Adipocyte (in vitro differentiated cells): Measurements from ENCODE around the gene ATP1A2.
A peak's percentile ranks its signal among the peaks of the same experiment; 100 is the strongest.

ENCODE experiments used
- DNase-seq: peaks from one replicate; pipeline ENCODE4 v3.0.0-alpha.2; 2015; ENCODE audit warnings: low read depth
- H3K27me3 ChIP-seq: replicated peaks from 2 replicates; pipeline ENCODE4 v1.7.0; 2013; ENCODE audit warnings: mild to moderate bottlenecking, low read length, moderate library complexity; ENCODE audit not compliant: control insufficient read depth, insufficient read depth
- H3K36me3 ChIP-seq: 2 replicates; pipeline ENCODE4 v1.7.0; 2013; ENCODE audit warnings: low read length, mild to moderate bottlenecking, moderate library complexity; ENCODE audit not compliant: control insufficient read depth, insufficient read depth, severe bottlenecking
- H3K4me1 ChIP-seq: 2 replicates; pipeline ENCODE4 v1.7.0; 2013; ENCODE audit warnings: mild to moderate bottlenecking, low read length, moderate library complexity; ENCODE audit not compliant: control insufficient read depth, insufficient read depth
- H3K4me3 ChIP-seq: 2 replicates; pipeline ENCODE4 v1.7.0; 2013; ENCODE audit warnings: mild to moderate bottlenecking, low read length, moderate library complexity
- H3K9ac ChIP-seq: 2 replicates; pipeline ENCODE4 v1.7.0; 2013; ENCODE audit warnings: mild to moderate bottlenecking, low read length, moderate library complexity
- H3K9me3 ChIP-seq: 2 replicates; pipeline ENCODE4 v1.7.0; 2013; ENCODE audit warnings: mild to moderate bottlenecking, low read length, moderate library complexity; ENCODE audit not compliant: control insufficient read depth

ATP1A2 gene

DNA sequence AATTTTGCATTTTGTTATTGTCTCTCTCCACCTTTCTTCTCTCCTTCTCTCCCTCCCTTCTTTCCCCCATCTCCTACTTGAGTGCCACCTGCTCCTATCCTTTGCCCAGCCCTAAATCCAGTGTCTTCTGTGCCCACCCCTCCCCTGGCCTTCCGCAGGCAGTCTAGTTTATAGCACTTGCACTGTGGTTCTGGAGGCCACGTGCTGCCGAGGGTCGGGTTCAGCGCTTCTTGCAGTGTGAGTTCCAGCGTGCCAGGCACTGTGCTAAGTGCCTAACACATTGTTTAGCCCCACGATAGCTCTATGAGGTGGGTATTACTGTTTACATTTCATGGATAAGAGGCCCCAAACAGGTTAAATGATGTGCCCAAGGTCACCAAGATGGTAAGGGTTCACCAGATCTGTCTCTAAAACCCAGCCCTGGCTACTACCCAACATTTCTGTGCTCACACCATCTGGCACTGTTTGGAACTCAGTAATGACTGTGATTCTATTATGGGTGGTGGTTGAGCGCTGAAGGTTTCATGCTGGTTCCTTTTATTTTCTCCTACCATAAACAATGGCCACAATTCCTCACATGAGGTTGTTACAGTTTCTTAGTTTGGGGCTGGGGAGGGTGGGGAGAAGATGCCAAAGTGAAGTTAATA lies 21.8 kb downstream of the ATP1A2 start:
- Histone ChIP-seq H3K9ac (no peak overlapping the region), H3K36me3 (no peaks in the 10 kb centered on the region), H3K9me3 (no peaks in the 10 kb centered on the region), H3K4me1 (peaks cover 2% of the 10 kb centered on the region), H3K27me3 (peaks cover 16% of the 10 kb centered on the region), H3K4me3 (no peak overlapping the region)
- DNase-seq = no peak

DNA sequence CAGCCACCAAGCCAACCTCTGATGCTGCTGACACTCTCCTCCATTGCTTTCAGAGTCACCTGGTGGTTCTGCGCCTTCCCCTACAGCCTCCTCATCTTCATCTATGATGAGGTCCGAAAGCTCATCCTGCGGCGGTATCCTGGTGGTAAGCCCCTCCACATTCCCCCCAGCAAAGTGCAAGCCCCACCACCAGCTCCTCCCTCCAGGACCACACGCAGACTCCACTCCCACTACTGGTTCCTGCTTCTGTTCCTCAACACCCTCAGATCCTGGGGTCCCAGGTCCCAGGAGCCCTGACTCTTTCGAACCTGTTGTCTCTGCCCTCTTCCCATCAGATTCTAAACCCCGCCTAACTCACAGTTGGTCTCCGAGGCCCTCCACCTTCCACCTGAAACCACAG lies 24.3 kb downstream of the ATP1A2 start:
- H3K36me3 ChIP-seq = no peaks in the 10 kb centered on the region
- no peaks in the 10 kb centered on the region for H3K9me3 ChIP-seq
- H3K27me3 ChIP-seq = peaks cover 14% of the 10 kb centered on the region
- H3K9ac ChIP-seq = no peak overlapping the region
- H3K4me3 ChIP-seq = no peak overlapping the region
- peaks cover 10% of the 10 kb centered on the region for H3K4me1 ChIP-seq
- no peak for DNase-seq

DNA sequence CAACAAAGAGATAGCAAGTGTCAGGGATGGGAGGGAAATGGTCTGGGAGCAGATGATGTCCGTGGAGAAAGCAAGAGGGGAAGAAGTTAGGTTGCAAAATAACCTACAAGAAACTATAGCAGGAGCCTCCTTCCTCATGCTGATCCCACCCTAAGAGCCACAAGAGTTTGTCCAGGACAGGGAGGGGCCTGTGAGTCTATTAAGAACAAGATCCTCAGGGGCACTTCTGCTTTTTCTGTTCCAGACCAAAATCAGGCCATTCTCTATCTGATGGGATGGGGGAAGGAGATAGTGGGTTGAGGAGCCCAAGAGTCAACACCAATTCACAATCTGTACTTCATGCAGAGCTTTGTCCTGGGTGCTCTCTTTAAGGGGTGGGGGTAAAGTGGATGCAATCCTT lies 28.1 kb downstream of the ATP1A2 start:
- no peak for DNase-seq
- peaks cover 10% of the 10 kb centered on the region for H3K4me1 ChIP-seq
- no peak overlapping the region for H3K4me3 ChIP-seq
- H3K9me3 ChIP-seq = no peaks in the 10 kb centered on the region
- H3K27me3 ChIP-seq = peaks cover 7% of the 10 kb centered on the region
- no peaks in the 10 kb centered on the region for H3K36me3 ChIP-seq
- H3K9ac ChIP-seq = no peak overlapping the region

DNA sequence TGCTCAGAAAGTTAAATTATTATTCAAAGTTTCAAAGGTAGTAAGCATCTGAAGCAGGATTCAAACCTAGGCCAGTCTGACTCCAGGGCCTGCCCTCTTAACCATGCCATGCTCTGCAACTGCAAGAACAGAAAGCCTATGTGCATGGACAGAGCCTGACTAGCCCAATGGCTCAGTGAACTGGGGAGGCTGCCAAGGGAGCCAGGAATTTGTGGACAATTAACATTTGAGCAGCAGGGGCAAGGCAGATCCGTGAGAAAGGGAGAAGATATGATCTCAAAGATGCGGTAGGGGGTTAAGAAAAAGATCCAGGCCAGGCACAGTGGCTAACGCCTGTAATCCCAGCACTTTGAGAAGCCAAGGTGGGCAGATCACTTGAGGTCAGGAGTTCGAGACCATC lies 29.4 kb downstream of the ATP1A2 start:
- H3K36me3 ChIP-seq = no peaks in the 10 kb centered on the region
- H3K9me3 ChIP-seq = no peaks in the 10 kb centered on the region
- DNase-seq = peak; percentile 47
- no peak overlapping the region for H3K4me3 ChIP-seq
- H3K9ac ChIP-seq = no peak overlapping the region
- H3K4me1 ChIP-seq = peaks cover 21% of the 10 kb centered on the region
- peaks cover 7% of the 10 kb centered on the region for H3K27me3 ChIP-seq

DNA sequence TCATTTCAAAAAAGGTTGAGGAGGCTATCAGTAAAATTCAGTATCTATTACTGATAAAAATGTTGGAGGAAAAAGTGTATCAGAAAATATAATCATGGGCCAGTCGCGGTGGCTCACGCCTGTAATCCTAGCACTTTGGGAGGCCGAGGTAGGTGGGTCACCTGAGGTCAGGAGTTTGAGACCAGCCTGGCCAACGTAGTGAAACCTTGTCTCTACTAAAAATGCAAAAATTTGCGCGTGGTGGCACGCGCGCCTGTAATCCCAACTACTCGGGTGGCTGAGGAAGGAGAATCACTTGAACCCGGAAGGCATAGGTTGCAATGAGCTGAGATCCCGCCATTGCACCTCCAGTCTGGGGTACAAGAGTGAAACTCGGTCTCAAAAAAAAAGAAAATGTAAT lies 30.5 kb downstream of the ATP1A2 start:
- H3K4me1 ChIP-seq = peaks cover 25% of the 10 kb centered on the region
- no peaks in the 10 kb centered on the region for H3K9me3 ChIP-seq
- no peak for DNase-seq
- H3K9ac ChIP-seq = no peak overlapping the region
- H3K4me3 ChIP-seq = no peak overlapping the region
- no peaks in the 10 kb centered on the region for H3K36me3 ChIP-seq
- H3K27me3 ChIP-seq = peaks cover 6% of the 10 kb centered on the region

DNA sequence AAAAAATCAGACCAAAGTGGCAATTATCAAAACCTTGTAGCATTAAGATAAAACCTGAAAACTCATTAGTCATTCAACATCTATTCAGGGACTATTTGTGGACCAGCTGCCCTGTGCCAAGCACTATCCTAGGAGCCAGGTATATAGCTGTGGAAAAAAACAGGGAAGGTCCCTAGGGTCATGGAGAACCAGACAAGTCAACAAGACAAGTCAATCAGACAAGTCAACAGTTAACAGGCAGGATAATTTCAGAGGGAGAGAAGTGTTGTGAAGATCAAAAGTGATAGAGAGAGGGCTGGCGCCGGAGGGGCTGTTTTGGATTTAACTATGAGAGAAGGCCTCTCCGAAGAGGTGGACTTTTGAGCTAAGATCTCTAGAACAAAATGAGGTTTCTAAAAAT lies 32.6 kb downstream of the ATP1A2 start:
- DNase-seq = no peak
- Histone ChIP-seq H3K27me3 (no peaks in the 10 kb centered on the region), H3K9ac (no peak overlapping the region), H3K4me3 (no peak overlapping the region), H3K36me3 (no peaks in the 10 kb centered on the region), H3K4me1 (peaks cover 25% of the 10 kb centered on the region), H3K9me3 (no peaks in the 10 kb centered on the region)

DNA sequence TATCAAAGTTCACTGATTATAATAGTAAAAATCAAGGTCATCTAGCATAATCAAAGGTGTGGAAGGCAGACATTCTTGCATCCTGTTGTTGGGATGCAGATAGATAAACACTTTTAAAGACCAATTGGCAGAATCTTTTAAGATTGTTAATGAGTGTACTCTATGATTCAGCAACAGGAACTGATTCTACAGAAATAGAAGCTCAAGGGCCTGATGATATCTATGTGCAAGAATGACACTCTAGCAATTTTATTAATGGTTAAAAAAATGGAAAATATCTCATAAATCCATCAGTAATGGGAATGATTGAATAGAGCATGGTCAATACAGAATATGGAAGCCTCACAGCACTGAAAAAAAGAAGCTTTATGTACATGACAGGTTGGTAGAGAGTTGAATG lies 33.7 kb downstream of the ATP1A2 start:
- peak overlapping the region; percentile 11 for H3K4me3 ChIP-seq
- H3K4me1 ChIP-seq = peaks cover 21% of the 10 kb centered on the region
- no peaks in the 10 kb centered on the region for H3K27me3 ChIP-seq
- H3K9ac ChIP-seq = peak overlapping the region; percentile 73
- DNase-seq = peak; percentile 48
- no peaks in the 10 kb centered on the region for H3K36me3 ChIP-seq
- H3K9me3 ChIP-seq = no peaks in the 10 kb centered on the region

DNA sequence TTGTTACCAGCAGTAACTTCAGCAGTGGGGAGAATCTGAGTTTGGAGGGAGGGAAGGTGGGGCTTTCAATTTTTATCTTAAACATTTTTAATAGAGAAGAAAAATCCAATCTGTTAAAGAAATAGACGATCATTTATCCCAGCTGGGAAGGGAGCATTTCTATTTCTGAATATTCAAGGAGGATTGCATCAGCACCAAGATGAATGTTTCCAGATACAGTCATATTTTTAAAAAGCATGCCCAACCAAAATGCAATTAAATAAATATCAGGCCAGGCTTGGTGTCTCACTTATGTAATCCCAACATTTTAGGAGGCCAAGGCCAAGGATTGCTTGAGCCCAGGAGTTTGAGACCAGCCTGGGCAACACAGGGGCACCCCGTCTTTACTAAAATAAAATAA lies 34.2 kb downstream of the ATP1A2 start:
- H3K4me1 ChIP-seq = peaks cover 16% of the 10 kb centered on the region
- peak overlapping the region; percentile 73 for H3K9ac ChIP-seq
- peak overlapping the region; percentile 11 for H3K4me3 ChIP-seq
- no peaks in the 10 kb centered on the region for H3K36me3 ChIP-seq
- no peaks in the 10 kb centered on the region for H3K27me3 ChIP-seq
- H3K9me3 ChIP-seq = no peaks in the 10 kb centered on the region
- peak; percentile 91 for DNase-seq

DNA sequence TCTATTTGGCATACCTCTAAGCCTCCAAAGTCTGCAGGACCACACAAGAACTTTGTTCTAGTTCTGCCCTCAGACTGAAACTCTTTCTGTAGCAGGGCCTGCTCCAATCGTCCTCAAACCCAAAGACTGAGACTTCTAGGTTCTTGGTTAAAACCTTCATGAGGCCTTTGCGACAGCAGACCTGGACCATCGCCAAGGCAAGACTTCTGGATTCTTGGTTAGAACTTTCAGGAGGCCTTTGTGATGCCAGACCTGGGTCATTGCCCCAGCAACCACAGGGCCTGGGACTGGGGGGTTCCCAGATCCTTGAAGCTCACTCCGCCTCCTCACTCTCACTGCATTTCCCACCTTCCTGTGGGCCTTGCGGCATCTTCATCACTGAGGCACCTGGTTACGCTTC lies 35.7 kb downstream of the ATP1A2 start, which contains the start of gene ATP1A4:
TSS of gene ATP1A4 (plus strand) at position 301 of the 400 bp plus-strand sequence. CDS start 438 bp downstream, outside the sequence.
- Histone ChIP-seq H3K9ac (no peak within 1 kb of the TSS), H3K4me1 (peaks cover 15% of the 10 kb centered on the region), H3K27me3 (no peaks in the 10 kb centered on the region), H3K9me3 (no peaks in the 10 kb centered on the region), H3K4me3 (no peak within 1 kb of the TSS), H3K36me3 (no peaks in the 10 kb centered on the region)
- no peak for DNase-seq

DNA sequence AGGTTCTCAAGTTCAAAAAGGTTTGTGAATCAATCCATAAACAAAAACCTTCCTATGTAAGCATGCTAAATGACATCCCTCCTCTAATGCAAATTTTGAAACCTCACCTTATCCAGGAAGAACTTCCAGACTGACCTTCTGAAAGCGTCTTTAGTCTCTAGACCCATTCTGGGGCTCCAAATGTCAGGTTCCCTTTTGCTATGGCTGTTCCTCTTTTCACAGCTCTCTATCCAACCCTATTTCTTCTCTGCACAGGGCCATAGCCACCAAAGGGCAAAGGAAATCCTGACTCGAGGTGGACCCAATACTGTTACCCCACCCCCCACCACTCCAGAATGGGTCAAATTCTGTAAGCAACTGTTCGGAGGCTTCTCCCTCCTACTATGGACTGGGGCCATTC lies 39.2 kb downstream of the ATP1A2 start:
- Histone ChIP-seq H3K27me3 (no peaks in the 10 kb centered on the region), H3K9me3 (no peaks in the 10 kb centered on the region), H3K4me3 (no peak overlapping the region), H3K36me3 (no peaks in the 10 kb centered on the region), H3K4me1 (peaks cover 9% of the 10 kb centered on the region), H3K9ac (no peak overlapping the region)
- no peak for DNase-seq

DNA sequence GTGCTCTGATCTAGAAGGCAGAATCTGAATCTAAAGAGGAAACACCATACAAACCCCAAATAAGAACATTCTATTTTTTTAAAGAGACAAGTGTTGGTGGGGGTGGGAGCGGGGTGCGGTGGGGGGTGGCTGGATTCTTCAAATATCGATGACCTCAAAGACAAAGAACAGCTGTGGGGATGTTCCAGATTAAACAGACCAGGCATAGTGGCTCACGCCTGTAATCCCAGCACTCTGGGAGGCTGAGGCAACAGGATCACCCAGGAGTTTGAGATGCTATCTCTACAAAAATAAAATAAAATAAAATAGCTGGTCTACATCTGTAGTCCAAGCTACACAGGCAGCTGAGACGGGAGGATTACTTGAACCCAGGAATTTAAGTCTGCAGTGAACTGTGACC lies 40.8 kb downstream of the ATP1A2 start:
- Histone ChIP-seq H3K9me3 (no peaks in the 10 kb centered on the region), H3K4me3 (no peak overlapping the region), H3K27me3 (peaks cover 5% of the 10 kb centered on the region), H3K4me1 (peaks cover 7% of the 10 kb centered on the region), H3K36me3 (no peaks in the 10 kb centered on the region), H3K9ac (no peak overlapping the region)
- DNase-seq = no peak

DNA sequence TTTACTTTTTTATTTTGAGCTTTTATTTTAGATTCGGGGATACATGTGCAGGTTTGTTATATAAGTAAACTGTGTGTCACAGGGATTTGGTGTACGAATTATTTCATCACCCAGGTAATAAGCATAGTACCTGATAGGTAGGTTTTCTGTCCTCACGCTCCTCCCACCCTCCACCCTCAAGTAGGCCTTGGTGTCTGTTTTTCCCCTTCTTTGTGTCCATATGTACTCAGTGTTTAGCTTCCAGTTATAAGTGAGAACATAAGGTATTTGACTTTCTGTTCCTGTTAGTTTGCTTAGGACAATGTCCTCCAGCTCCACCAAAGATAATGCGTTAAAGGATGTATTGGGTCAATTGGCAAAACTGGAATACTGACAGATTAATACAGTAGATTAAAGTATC lies 41.6 kb downstream of the ATP1A2 start:
- no peak for DNase-seq
- Histone ChIP-seq H3K36me3 (no peaks in the 10 kb centered on the region), H3K4me1 (peaks cover 7% of the 10 kb centered on the region), H3K4me3 (no peak overlapping the region), H3K27me3 (peaks cover 5% of the 10 kb centered on the region), H3K9ac (no peak overlapping the region), H3K9me3 (no peaks in the 10 kb centered on the region)
